Fibroblast of the aortic adventitia (primary cell): Measurements from ENCODE around the gene GNAS-AS1. TPM values are rescaled to one million over a fixed set of nuclear protein-coding genes. Genes with fewer than 3 reads are reported as not detected.

Experiments
- DNase-seq: peaks from one replicate; pipeline ENCODE4 v3.0.0-alpha.2; 2010; ENCODE audit warnings: low read depth
- H3K4me3 ChIP-seq: 2 replicates; pipeline ENCODE4 v1.5.1; 2011; ENCODE audit warnings: low read depth, mild to moderate bottlenecking, control low read depth, low read length, moderate library complexity
- CTCF ChIP-seq: IDR thresholded peaks from 2 replicates; pipeline ENCODE4 v1.5.1; 2011; ENCODE audit warnings: mild to moderate bottlenecking, low read length, control low read depth, inconsistent platforms; ENCODE audit not compliant: insufficient read depth
- total RNA-seq: library from RNA; depleted of rRNA; stranded (reverse); fragments of >200 nt; gene quantifications from 2 replicates; pipeline ENCODE4 v1.2.3, GENCODE V29; 2012; ENCODE audit warnings: low replicate concordance

Gene GNAS-AS1
- total RNA-seq, 1 donor: 0.81 TPM

- H3K4me3 ChIP-seq: no peak overlapping the region
- no peak for TF ChIP-seq CTCF
- no peak for DNase-seq
Observed at GRCh38 chr20:58811334-58811733, 39.4 kb downstream of the GNAS-AS1 start.

DNA sequence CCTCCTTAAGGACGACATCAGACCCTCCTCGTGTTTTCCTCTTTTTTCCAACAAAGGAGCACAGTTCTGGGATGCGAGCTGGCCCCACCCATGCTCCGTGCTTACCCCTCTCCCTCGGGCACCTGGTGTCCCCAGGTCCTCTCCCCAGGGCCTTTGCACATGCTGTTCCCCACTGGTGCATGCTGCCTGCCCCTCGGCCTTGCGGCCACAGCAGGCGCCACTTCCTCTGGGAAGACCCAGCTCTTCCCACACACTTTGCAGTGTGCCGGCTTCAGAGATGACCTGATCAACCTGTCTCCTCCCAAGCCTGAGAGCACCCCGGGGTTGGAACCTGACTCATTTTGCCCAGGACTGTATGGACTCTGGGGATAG, 39.8 kb downstream of the GNAS-AS1 start:
- no peak for DNase-seq
- no peak overlapping the region for H3K4me3 ChIP-seq
- no peak for TF ChIP-seq CTCF

DNA sequence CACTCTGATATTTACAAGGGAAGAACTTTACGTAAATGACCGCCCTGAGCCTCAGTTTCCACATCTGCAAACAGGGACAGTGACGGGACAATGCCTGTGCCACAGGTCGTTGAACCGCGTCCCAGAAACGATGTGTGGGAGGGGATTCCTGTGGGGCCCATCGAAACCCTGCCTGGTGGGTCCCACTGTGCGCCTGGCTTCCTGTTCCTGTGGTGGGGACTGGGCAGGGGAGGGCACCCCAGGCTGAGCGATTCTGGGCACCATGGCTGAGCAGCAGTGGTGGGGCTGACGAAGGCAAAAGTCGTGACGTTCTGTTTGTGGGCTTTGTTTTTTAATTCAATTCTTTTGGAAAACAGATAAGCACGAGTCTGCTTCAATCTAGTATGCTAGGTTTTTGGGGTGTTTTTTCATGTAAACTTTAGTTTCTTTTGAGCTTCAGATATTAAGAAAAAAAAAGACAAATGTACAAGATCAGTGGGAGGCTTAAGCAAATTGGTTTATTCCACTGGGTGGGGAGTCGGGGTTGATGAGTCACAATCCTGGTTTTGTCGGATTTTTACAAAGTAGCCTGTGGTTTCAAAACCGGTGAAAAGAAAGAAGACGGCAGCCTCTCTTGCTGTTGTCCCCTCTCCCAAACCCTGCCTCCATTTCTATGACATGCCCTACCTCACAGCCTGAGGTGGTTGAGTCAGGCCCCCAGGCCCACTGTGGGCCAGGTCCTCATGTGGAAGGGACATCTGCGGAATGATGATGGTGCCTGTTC, 40.4 kb downstream of the GNAS-AS1 start:
- TF ChIP-seq CTCF: no peak
- no peak overlapping the region for H3K4me3 ChIP-seq
- no peak for DNase-seq

DNA sequence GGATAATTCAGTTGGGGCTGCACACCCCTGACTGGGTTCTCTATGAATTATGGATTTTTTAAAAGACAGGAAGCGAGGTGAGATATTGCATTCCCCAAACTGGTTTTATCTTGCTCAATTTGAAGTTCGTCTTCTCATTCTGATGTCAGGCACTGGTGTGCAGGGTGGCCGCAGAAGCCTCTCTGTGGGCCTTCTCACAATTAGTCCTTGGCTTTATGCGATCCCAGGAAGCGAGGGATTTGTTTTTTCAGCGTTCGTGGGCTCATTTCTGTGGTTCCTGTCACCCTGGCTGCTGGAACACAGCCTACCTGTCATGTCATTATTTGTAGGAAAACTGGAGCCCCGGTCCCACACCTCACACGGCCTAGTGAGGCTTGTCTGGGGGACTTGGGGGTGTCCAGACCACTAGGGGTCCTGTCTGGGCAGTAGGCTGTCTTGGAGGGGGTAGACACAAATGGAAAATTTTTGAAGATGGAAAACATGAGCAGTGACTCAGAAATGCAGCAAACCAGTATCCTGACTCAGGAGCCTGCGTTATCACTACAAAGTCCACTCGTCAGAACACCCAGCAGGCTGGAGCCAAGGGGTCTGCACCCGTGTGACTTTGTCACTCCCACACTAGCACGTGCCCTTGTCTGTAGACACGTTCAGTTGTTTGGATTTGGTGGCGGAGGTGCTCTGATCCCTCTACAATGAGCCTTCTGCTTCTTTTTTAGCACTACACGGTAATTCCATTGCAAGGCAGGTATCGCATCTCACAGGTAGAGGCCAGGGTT, 42.2 kb downstream of the GNAS-AS1 start:
- DNase-seq: no peak
- no peak overlapping the region for H3K4me3 ChIP-seq
- no peak for TF ChIP-seq CTCF

GRCh38 chr20:58807801-58808200, 42.9 kb downstream of the GNAS-AS1 start:
- TF ChIP-seq CTCF: no peak
- H3K4me3 ChIP-seq: no peak overlapping the region
- no peak for DNase-seq

DNA sequence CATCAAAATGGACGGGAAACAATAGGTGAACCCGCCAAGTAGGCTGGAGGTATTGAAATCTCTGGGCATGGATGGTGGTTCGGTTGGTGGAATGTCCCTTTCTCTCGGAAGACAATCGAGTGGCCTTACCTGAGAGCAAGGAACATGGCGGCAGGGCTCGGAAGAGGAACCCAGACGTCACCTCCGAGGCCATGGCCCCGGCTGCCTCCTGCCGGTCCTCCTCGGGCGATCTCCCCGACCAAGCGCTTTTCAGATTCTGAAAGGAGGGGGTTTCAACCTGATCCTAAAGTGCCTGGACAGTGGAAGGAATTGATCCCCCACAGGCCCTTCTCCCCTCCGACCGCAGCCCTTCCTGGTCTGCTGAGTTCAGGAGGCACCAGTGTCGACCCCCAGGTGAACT, 47.2 kb downstream of the GNAS-AS1 start:
- no peak overlapping the region for H3K4me3 ChIP-seq
- no peak for TF ChIP-seq CTCF
- DNase-seq: no peak

DNA sequence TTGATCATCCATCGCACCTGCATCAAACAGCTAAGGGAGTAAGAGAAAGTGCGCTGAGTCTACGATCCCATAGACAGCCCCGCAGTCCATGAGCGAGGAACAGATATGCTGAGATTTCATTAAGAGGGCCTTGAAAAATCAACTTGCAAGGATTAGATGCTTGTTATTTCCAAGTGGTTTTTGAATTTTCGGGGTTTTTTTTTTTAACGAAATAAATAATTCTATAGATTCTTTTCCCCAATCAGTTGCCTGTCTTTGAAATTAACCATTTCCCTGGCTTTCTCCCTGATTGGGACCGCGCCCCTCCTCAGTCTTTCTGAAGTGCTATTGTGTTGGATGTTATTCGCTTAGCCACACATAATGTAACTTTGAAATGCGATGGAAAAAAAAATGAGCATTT, 48.6 kb downstream of the GNAS-AS1 start:
- no peak for TF ChIP-seq CTCF
- DNase-seq: no peak

More for the DNA sequence above, 48.6 kb downstream of the GNAS-AS1 start:
- no peak overlapping the region for H3K4me3 ChIP-seq
